ENCODE results near the gene SH2D1B. TPM values are rescaled to one million over a fixed set of nuclear protein-coding genes. Genes with fewer than 3 reads are reported as not detected.
A peak's percentile ranks its signal among the peaks of the same experiment; 100 is the strongest.

SH2D1B gene
- total RNA-seq, 4 donors from 2014 or later = not detected

- H3K4me3 ChIP-seq (ENCODE audit: low read depth, poor library complexity, severe bottlenecking) = no peak overlapping the region
- WGBS, 2 donors = 92 to 97% methylated on average over 4 of the region's 4 CpGs
- intact Hi-C loops (cut with DNase I; ENCODE audit: low total_unique reads) = no loop called here
- DNase-seq (ENCODE audit: low spot score in 2 of 2) = peak in 1 of 2 donors; percentile 74
- no peak for TF ChIP-seq POLR2A (IDR thresholded peaks at IDR 0.05)
- TF ChIP-seq CTCF (IDR thresholded peaks at IDR 0.05) = no peak
These were observed 51.1 kb downstream of the SH2D1B start for GRCh38 chr1:162360874-162361260.

- intact Hi-C loops (cut with DNase I; ENCODE audit: low total_unique reads) = no loop called here
- WGBS, 2 donors = 77 to 83% methylated on average over 9 to 10 of the region's 10 CpGs
- no peak overlapping the region for H3K4me3 ChIP-seq (ENCODE audit: low read depth, poor library complexity, severe bottlenecking)
- no peak for TF ChIP-seq POLR2A (IDR thresholded peaks at IDR 0.05)
- no peak for TF ChIP-seq CTCF (IDR thresholded peaks at IDR 0.05)
- DNase-seq (ENCODE audit: low spot score in 2 of 2) = peak in 1 of 2 donors; percentile 31
These were observed 51.6 kb downstream of the SH2D1B start for GRCh38 chr1:162360237-162360873.

GRCh38 chr1:162359523-162360236, 52.3 kb downstream of the SH2D1B start:
- 86 to 90% methylated on average over 8 to 10 of the region's 10 CpGs for WGBS, 2 donors
- H3K4me3 ChIP-seq (ENCODE audit: low read depth, poor library complexity, severe bottlenecking) = no peak overlapping the region
- intact Hi-C loops (cut with DNase I; ENCODE audit: low total_unique reads) = no loop called here
- DNase-seq (ENCODE audit: low spot score in 2 of 2) = peak in 1 of 2 donors; percentile 26
- no peak for TF ChIP-seq CTCF (IDR thresholded peaks at IDR 0.05)
- TF ChIP-seq POLR2A (IDR thresholded peaks at IDR 0.05) = no peak

- DNase-seq (ENCODE audit: low spot score in 2 of 2) = peak in 1 of 2 donors; percentile 18
- 45 to 65% methylated on average over 1 of the region's 1 CpG for WGBS, 2 donors
- no peak for TF ChIP-seq POLR2A (IDR thresholded peaks at IDR 0.05)
- TF ChIP-seq CTCF (IDR thresholded peaks at IDR 0.05) = no peak
- intact Hi-C loops (cut with DNase I; ENCODE audit: low total_unique reads) = no loop called here
- no peak overlapping the region for H3K4me3 ChIP-seq (ENCODE audit: low read depth, poor library complexity, severe bottlenecking)
These were observed 53.0 kb downstream of the SH2D1B start for GRCh38 chr1:162358928-162359327.

GRCh38 chr1:162357681-162358266, 54.2 kb downstream of the SH2D1B start:
- DNase-seq (ENCODE audit: low spot score in 2 of 2) = peak in 1 of 2 donors; percentile 68
- TF ChIP-seq POLR2A (IDR thresholded peaks at IDR 0.05) (no peak), CTCF (IDR thresholded peaks at IDR 0.05) (no peak)
- intact Hi-C loops (cut with DNase I; ENCODE audit: low total_unique reads) = no loop called here
- WGBS, 2 donors = 52 to 53% methylated on average over 5 of the region's 5 CpGs
- no peak overlapping the region for H3K4me3 ChIP-seq (ENCODE audit: low read depth, poor library complexity, severe bottlenecking)
